A549 (cell line): ENCODE results near the gene MAP3K4.

Experiments used
- BHLHE40 ChIP-seq: IDR thresholded peaks from 2 replicates; pipeline ENCODE4 v1.6.1; 2012; ENCODE audit warnings: low read depth, low read length, inconsistent platforms
- CTCF ChIP-seq: fragments of >200 bp; sonication (Bioruptor Twin); formaldehyde crosslinking; IDR thresholded peaks from 3 replicates; pipeline ENCODE4 v1.5.1; 2016
- EP300 ChIP-seq, 2 experiments: fragments of >200 bp; sonication (Bioruptor Twin); formaldehyde crosslinking; IDR thresholded peaks; 2 replicates in 1 of 2; 3 replicates in 1 of 2; pipeline ENCODE4 v1.6.1; 2016 to 2017
- JUN ChIP-seq, 2 experiments: fragments of >200 bp; sonication (Bioruptor Twin); formaldehyde crosslinking; IDR thresholded peaks; 2 replicates in 1 of 2; 3 replicates in 1 of 2; pipeline ENCODE4 v1.6.1; 2016 to 2017
- JUNB ChIP-seq: fragments of >200 bp; sonication (Bioruptor Twin); formaldehyde crosslinking; IDR thresholded peaks from 2 replicates; pipeline ENCODE4 v1.6.1; 2016
- MAFK ChIP-seq: fragments of 450-650 bp; IDR thresholded peaks from 2 replicates; pipeline ENCODE4 v1.6.1; 2014; ENCODE audit not compliant: partially characterized antibody
- NPAS2 ChIP-seq: fragments of 250-450 bp; sonication (Bioruptor Pico); IDR thresholded peaks from 2 replicates; pipeline ENCODE4 v1.8.0; 2022; ENCODE audit warnings: mild to moderate bottlenecking, moderate library complexity, borderline replicate concordance
- PHF8 ChIP-seq: fragments of 200-600 bp; sonication (generic); IDR thresholded peaks from 2 replicates; pipeline ENCODE4 v1.6.1; 2016; ENCODE audit warnings: low read depth, mild to moderate bottlenecking, antibody characterized with exemption, moderate library complexity, borderline replicate concordance
- REST ChIP-seq: fragments of 200-600 bp; sonication (generic); IDR thresholded peaks from 2 replicates; pipeline ENCODE4 v1.6.1; 2016; ENCODE audit warnings: antibody characterized with exemption, mild to moderate bottlenecking, moderate library complexity
- TP53 ChIP-seq: fragments of 250-450 bp; sonication (Bioruptor Pico); IDR thresholded peaks from 2 replicates; pipeline ENCODE4 v1.5.0; 2021; ENCODE audit warnings: mild to moderate bottlenecking, moderate library complexity
- TF ChIP-seq, protein P1 (sequence below): IDR thresholded peaks from 2 replicates; pipeline ENCODE4 v1.6.1; 2012; ENCODE audit warnings: low read depth, borderline replicate concordance

DNA sequence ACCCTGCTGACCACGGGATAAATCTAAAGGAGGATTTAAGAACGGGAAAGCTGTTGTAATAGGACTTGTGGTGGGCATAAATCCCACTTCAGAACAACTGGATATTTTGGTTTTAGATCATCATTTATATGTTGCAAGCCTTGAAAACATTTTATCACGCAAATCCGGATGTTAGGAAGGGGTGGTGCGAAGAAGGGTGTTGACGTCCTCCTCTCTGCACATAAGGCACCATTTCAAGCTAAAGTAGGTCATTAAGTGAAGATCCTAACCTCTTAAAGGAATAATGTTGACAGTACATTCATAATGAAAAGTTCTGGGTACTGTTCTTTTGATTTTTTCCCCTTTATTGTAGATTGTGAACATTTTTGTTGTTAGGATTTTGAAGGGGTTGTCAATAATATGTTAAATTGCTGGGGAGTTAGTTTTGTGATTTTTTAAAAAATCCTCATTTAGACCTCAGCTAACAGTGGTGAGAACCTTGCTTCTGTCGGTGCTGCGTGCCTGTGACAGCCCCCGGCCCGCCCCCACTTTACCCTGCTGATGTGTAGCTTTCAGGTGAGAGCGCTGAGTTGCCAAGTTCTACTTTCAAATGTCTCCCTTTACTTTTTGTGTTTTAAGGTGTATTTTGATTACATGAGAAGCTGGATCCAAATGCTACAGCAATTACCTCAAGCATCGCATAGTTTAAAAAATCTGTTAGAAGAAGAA is 88.8 kb downstream of the MAP3K4 start:
- TF ChIP-seq CTCF = no peak
- TF ChIP-seq JUN (IDR thresholded peaks at IDR 0.05) = no peak
- TF ChIP-seq EP300 (IDR thresholded peaks at IDR 0.05) = no peak
- TF ChIP-seq, protein P1, sequence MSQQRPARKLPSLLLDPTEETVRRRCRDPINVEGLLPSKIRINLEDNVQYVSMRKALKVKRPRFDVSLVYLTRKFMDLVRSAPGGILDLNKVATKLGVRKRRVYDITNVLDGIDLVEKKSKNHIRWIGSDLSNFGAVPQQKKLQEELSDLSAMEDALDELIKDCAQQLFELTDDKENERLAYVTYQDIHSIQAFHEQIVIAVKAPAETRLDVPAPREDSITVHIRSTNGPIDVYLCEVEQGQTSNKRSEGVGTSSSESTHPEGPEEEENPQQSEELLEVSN = no peak
- no peak for TF ChIP-seq JUNB
- TF ChIP-seq MAFK = no peak
- TF ChIP-seq REST = no peak
- TF ChIP-seq PHF8 = no peak
- TF ChIP-seq BHLHE40 = no peak
- no peak for TF ChIP-seq TP53 (CRISPR knock-in tag)
- TF ChIP-seq NPAS2 (CRISPR knock-in tag) = no peak
